IMR-90 (cell line): ENCODE measurements around the gene XPNPEP2. TPM values are rescaled to one million over a fixed set of nuclear protein-coding genes. Genes with fewer than 3 reads are reported as not detected.

Experiments
- ATAC-seq: fragments of 200-7000 bp; cut with Tn5 transposase; 2 replicates; pipeline ENCODE4 v1.9.1; 2020; ENCODE audit warnings: low read depth, mild to moderate bottlenecking, moderate library complexity
- BruUV-seq: library from RNA; stranded (reverse); fragments of 400-500 nt; replicated peaks from 2 replicates; lab custom pipeline; 2021; lab: Mats Ljungman, UMichigan
- CTCF ChIA-PET: fragments of 300-600 bp; formaldehyde crosslinking; extraction: SDS; loops from one replicate; lab custom pipeline; 2021; ENCODE audit warnings: antibody characterized with exemption; lab: Yijun Ruan, JAX
- POLR2A ChIA-PET: fragments of 300-600 bp; sonication (Branson Sonifier 250); formaldehyde crosslinking; loops from one replicate; lab custom pipeline; 2022; ENCODE audit warnings: antibody characterized with exemption; ENCODE audit not compliant: unreplicated experiment; lab: Charles Lee
- DNase-seq: peaks from one replicate; pipeline ENCODE4 v3.0.0; 2013
- H2AFZ ChIP-seq: replicated peaks from 2 replicates; pipeline ENCODE3; 2013; ENCODE audit warnings: low read length, mild to moderate bottlenecking; ENCODE audit not compliant: poor library complexity
- H2AK5ac ChIP-seq: 2 replicates; pipeline ENCODE4 v1.6.1; 2013; ENCODE audit warnings: low read depth, low read length, inconsistent platforms
- H2AK9ac ChIP-seq: replicated peaks from 2 replicates; pipeline ENCODE3; 2013; ENCODE audit warnings: mild to moderate bottlenecking, low read depth, low read length, moderate library complexity; ENCODE audit not compliant: poor library complexity
- H2BK120ac ChIP-seq: 2 replicates; pipeline ENCODE4 v1.6.1; 2013; ENCODE audit warnings: low read depth, low read length, inconsistent platforms
- H2BK15ac ChIP-seq: 3 replicates; pipeline ENCODE4 v1.6.1; 2013; ENCODE audit warnings: low read depth, low read length, inconsistent platforms
- H2BK20ac ChIP-seq: 2 replicates; pipeline ENCODE4 v1.6.1; 2013; ENCODE audit warnings: low read depth, mild to moderate bottlenecking, inconsistent platforms, low read length, moderate library complexity
- H2BK5ac ChIP-seq: 2 replicates; pipeline ENCODE4 v1.6.1; 2013; ENCODE audit warnings: mild to moderate bottlenecking, low read depth, low read length, inconsistent platforms; ENCODE audit not compliant: poor library complexity, severe bottlenecking
- H3K14ac ChIP-seq: replicated peaks from 2 replicates; pipeline ENCODE4 v1.6.1; 2013; ENCODE audit warnings: low read depth, low read length, inconsistent platforms
- H3K18ac ChIP-seq: 2 replicates; pipeline ENCODE4 v1.6.1; 2013; ENCODE audit warnings: low read depth, low read length, control low read depth
- H3K23ac ChIP-seq: 2 replicates; pipeline ENCODE4 v1.6.1; 2013; ENCODE audit warnings: low read depth, low read length, inconsistent platforms
- H3K27ac ChIP-seq: 2 replicates; pipeline ENCODE4 v1.5.1; 2013; ENCODE audit warnings: mild to moderate bottlenecking, control low read depth, low read length; ENCODE audit not compliant: insufficient read depth
- H3K27me3 ChIP-seq: 2 replicates; pipeline ENCODE4 v1.6.1; 2013; ENCODE audit warnings: low read length; ENCODE audit not compliant: control insufficient read depth, insufficient read depth
- H3K36me3 ChIP-seq: 2 replicates; pipeline ENCODE4 v1.6.1; 2013; ENCODE audit warnings: low read length, mixed read lengths; ENCODE audit not compliant: control insufficient read depth, insufficient read depth
- H3K4ac ChIP-seq: 2 replicates; pipeline ENCODE4 v1.6.1; 2013; ENCODE audit warnings: low read depth, low read length, inconsistent platforms
- H3K4me1 ChIP-seq: 2 replicates; pipeline ENCODE4 v1.6.1; 2013; ENCODE audit warnings: low read length, mixed read lengths; ENCODE audit not compliant: control insufficient read depth, insufficient read depth
- H3K4me2 ChIP-seq: 2 replicates; pipeline ENCODE4 v1.6.1; 2013; ENCODE audit warnings: low read depth, mild to moderate bottlenecking, control low read depth, low read length, moderate library complexity
- H3K4me3 ChIP-seq: 2 replicates; pipeline ENCODE4 v1.5.1; 2013; ENCODE audit warnings: low read depth, mild to moderate bottlenecking, control low read depth, low read length, moderate library complexity; ENCODE audit not compliant: insufficient read depth
- H3K56ac ChIP-seq: 2 replicates; pipeline ENCODE4 v1.6.1; 2013; ENCODE audit warnings: low read length, inconsistent platforms; ENCODE audit not compliant: insufficient read depth; ENCODE audit errors: extremely low read depth
- H3K79me1 ChIP-seq, 2 experiments: 2 replicates each; pipeline ENCODE4 v1.6.1; 2013; ENCODE audit warnings: low read length in 2 of 2, inconsistent platforms in 1 of 2, low read depth in 1 of 2
- H3K9ac ChIP-seq: 2 replicates; pipeline ENCODE4 v1.6.1; 2013; ENCODE audit warnings: low read depth, low read length, control low read depth
- H3K9me1 ChIP-seq: 2 replicates; pipeline ENCODE4 v1.6.1; 2013; ENCODE audit warnings: low read length, inconsistent platforms; ENCODE audit not compliant: insufficient read depth
- H3K9me3 ChIP-seq: 2 replicates; pipeline ENCODE4 v1.6.1; 2013; ENCODE audit warnings: low read length; ENCODE audit not compliant: control insufficient read depth, insufficient read depth
- H4K20me1 ChIP-seq: 2 replicates; pipeline ENCODE4 v1.6.1; 2013; ENCODE audit warnings: low read length, inconsistent platforms; ENCODE audit not compliant: insufficient read depth
- H4K5ac ChIP-seq: 2 replicates; pipeline ENCODE4 v1.6.1; 2013; ENCODE audit warnings: mild to moderate bottlenecking, low read depth, low read length, control low read depth
- H4K8ac ChIP-seq, 2 experiments: 2 replicates each; pipeline ENCODE4 v1.6.1; 2013; ENCODE audit warnings: low read depth in 2 of 2, low read length in 2 of 2, control low read depth in 1 of 2, inconsistent platforms in 1 of 2
- H4K91ac ChIP-seq: 2 replicates; pipeline ENCODE4 v1.6.1; 2013; ENCODE audit warnings: low read depth, low read length, inconsistent platforms; ENCODE audit not compliant: insufficient read depth
- BHLHE40 ChIP-seq: fragments of 150-350 bp; IDR thresholded peaks from 2 replicates; pipeline ENCODE4 v1.6.1; 2016; ENCODE audit warnings: mild to moderate bottlenecking, low read depth, low read length
- CEBPB ChIP-seq: IDR thresholded peaks from 2 replicates; pipeline ENCODE4 v1.6.1; 2012; ENCODE audit warnings: low read depth, low read length, improper control_type of control experiment
- CHD1 ChIP-seq: IDR thresholded peaks from 2 replicates; pipeline ENCODE4 v1.6.1; 2012; ENCODE audit warnings: low read depth, low read length, improper control_type of control experiment
- CTCF ChIP-seq: conservative IDR thresholded peaks from 2 replicates; pipeline ENCODE4 v1.5.1; 2012; ENCODE audit warnings: mild to moderate bottlenecking, low read depth, low read length, improper control_type of control experiment
- ELK1 ChIP-seq: fragments of 150-350 bp; IDR thresholded peaks from 2 replicates; pipeline ENCODE4 v1.6.1; 2016; ENCODE audit warnings: low read depth, mild to moderate bottlenecking, low read length, moderate library complexity, borderline replicate concordance
- FOS ChIP-seq: fragments of 150-350 bp; IDR thresholded peaks from 2 replicates; pipeline ENCODE4 v1.6.1; 2016; ENCODE audit warnings: low read depth, low read length
- MAFK ChIP-seq: IDR thresholded peaks from 2 replicates; pipeline ENCODE4 v1.6.1; 2012; ENCODE audit warnings: low read depth, low read length, improper control_type of control experiment
- MXI1 ChIP-seq: IDR thresholded peaks from 2 replicates; pipeline ENCODE4 v1.6.1; 2012; ENCODE audit warnings: low read depth, mild to moderate bottlenecking, low read length, moderate library complexity, borderline replicate concordance
- RAD21 ChIP-seq: IDR thresholded peaks from 2 replicates; pipeline ENCODE4 v1.6.1; 2012; ENCODE audit warnings: low read length, improper control_type of control experiment
- RCOR1 ChIP-seq: IDR thresholded peaks from 2 replicates; pipeline ENCODE4 v1.6.1; 2012; ENCODE audit warnings: mild to moderate bottlenecking, low read length, improper control_type of control experiment; ENCODE audit not compliant: insufficient replicate concordance
- RFX5 ChIP-seq: IDR thresholded peaks from 2 replicates; pipeline ENCODE4 v1.8.0; 2012; ENCODE audit warnings: low read depth, mild to moderate bottlenecking, low read length, moderate library complexity
- SMC3 ChIP-seq: fragments of 150-350 bp; IDR thresholded peaks from 2 replicates; pipeline ENCODE4 v1.6.1; 2016; ENCODE audit warnings: low read depth, mild to moderate bottlenecking, antibody characterized with exemption, low read length, moderate library complexity
- USF2 ChIP-seq: fragments of 150-350 bp; IDR thresholded peaks from 2 replicates; pipeline ENCODE4 v1.6.1; 2017; ENCODE audit warnings: mild to moderate bottlenecking, antibody characterized with exemption, low read length, low read depth
- WGBS, 2 experiments: methylation state at CpG; one replicate each; pipeline versions ENCODE4 v1.1.5 to v1.1.7; 2013; ENCODE audit warnings: missing lambda C conversion rate in 2 of 2; ENCODE audit not compliant: insufficient read length in 1 of 2; ENCODE audit errors: extremely low coverage in 2 of 2; 5-methylcytosine and 5-hydroxymethylcytosine counted together
- dilution Hi-C: fragments of 300-500 bp; cut with HindIII; formaldehyde crosslinking; loops from one replicate; pipeline ENCODE4 v1.14.3; 2018; ENCODE audit warnings: low sequenced_read_pairs; ENCODE audit not compliant: unreplicated experiment
- in situ Hi-C: fragments of 300-500 bp; cut with MboI; formaldehyde crosslinking; loops from 3 replicates; pipeline ENCODE4 v1.14.3; 2019; ENCODE audit warnings: low sequenced_read_pairs, inconsistent platforms, mixed read lengths
- intact Hi-C: fragments of 100-400 bp; cut with micrococcal nuclease; formaldehyde crosslinking; loops from 2 replicates; pipeline ENCODE4 v1.10.0; 2022
- polyA plus RNA-seq, 3 experiments: library from polyadenylated mRNA; depleted of rRNA; stranded (reverse); fragments of >200 nt; gene quantifications; 2 replicates each; pipeline ENCODE4 v1.2.3, GENCODE V29; 2012; ENCODE audit warnings: low replicate concordance in 1 of 3
- total RNA-seq: library from RNA; depleted of rRNA; stranded (reverse); fragments of >200 nt; gene quantifications from 2 replicates; pipeline ENCODE4 v1.2.3, GENCODE V29; 2012

Gene XPNPEP2
- total and polyA plus RNA-seq, 2 of the 4 experiments (the other 2 are of a cell fraction) = under 0.01 to 0.07 TPM

- 40% methylated on average over 1 of the region's 4 CpGs; no CpG with 5 or more reads in 1 of the 2 experiments for WGBS, 2 experiments
- H3K4ac ChIP-seq = no peak overlapping the region
- H3K27me3 ChIP-seq = no peaks in the 10 kb centered on the region; the same call in 1 of the 2 replicates
- no peak overlapping the region for H3K4me3 ChIP-seq
- in situ Hi-C loops (no loop called here), intact Hi-C loops (no loop called here), dilution Hi-C loops (no loop called here)
- ChIA-PET CTCF (no interaction called here), POLR2A (no interaction called here)
- H3K79me1 ChIP-seq = no peaks in the 10 kb centered on the region
- H3K14ac ChIP-seq = no peak overlapping the region
- H2BK20ac ChIP-seq = no peak overlapping the region
- no peaks in the 10 kb centered on the region for H3K9me3 ChIP-seq
- H3K23ac ChIP-seq = no peak overlapping the region
- H4K5ac ChIP-seq = no peak overlapping the region
- H4K91ac ChIP-seq = no peak overlapping the region
- H3K9ac ChIP-seq = no peak overlapping the region
- no peak overlapping the region for H3K56ac ChIP-seq
- H2BK5ac ChIP-seq = no peak overlapping the region
- H2BK15ac ChIP-seq = no peak overlapping the region
- H4K20me1 ChIP-seq = no peaks in the 10 kb centered on the region
- no peaks in the 10 kb centered on the region for H3K4me1 ChIP-seq
- H3K27ac ChIP-seq = no peak overlapping the region
- ATAC-seq (no peak), DNase-seq (no peak)
- no peak overlapping the region for H3K18ac ChIP-seq
- H3K36me3 ChIP-seq = no peaks in the 10 kb centered on the region; the same call in 1 of the 2 replicates
- no peak overlapping the region for H3K4me2 ChIP-seq
- no peak for TF ChIP-seq USF2
- no peak for TF ChIP-seq FOS
- TF ChIP-seq ELK1 = no peak
- no peak for TF ChIP-seq CTCF
- TF ChIP-seq RFX5 = no peak
- no peak for TF ChIP-seq CHD1
- TF ChIP-seq RCOR1 = no peak
- no peak for TF ChIP-seq CEBPB
- TF ChIP-seq MXI1 = no peak
- no peak for TF ChIP-seq RAD21
- TF ChIP-seq BHLHE40 = no peak
- TF ChIP-seq SMC3 = no peak
- TF ChIP-seq MAFK = no peak
- BruUV-seq = no TSS peak
- H2BK120ac ChIP-seq = no peak overlapping the region
- no peak overlapping the region for H2AK9ac ChIP-seq
- H3K9me1 ChIP-seq = no peaks in the 10 kb centered on the region
- no peak overlapping the region for H2AFZ ChIP-seq
- H2AK5ac ChIP-seq = no peak overlapping the region
- no peak overlapping the region for H4K8ac ChIP-seq
Measured at GRCh38 chrX:129797251-129797906, 58.6 kb downstream of the XPNPEP2 start.
